Measurements from ENCODE around the gene BDH1.
"Not testable (repeated sequence)": the region's sequence is repeated elsewhere in the genome, so short reads cannot be mapped to it uniquely, and the experiment has no call there.

DNA sequence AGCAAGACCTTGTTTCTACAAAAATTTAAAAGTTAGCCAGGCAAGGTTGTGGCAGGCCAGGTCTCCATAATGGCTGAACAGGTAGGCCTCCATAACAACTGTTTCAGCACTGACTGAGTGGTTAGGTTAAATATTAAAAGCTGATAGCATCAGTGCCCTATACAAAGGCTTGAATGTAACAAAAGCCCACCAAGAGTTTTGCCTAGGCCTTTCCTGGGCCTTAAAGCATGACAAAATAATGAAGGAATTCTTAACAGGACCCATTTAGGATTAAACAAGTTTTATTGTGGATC is 16.1 kb upstream of the BDH1 start:
- TF ChIP-seq, protein P1, sequence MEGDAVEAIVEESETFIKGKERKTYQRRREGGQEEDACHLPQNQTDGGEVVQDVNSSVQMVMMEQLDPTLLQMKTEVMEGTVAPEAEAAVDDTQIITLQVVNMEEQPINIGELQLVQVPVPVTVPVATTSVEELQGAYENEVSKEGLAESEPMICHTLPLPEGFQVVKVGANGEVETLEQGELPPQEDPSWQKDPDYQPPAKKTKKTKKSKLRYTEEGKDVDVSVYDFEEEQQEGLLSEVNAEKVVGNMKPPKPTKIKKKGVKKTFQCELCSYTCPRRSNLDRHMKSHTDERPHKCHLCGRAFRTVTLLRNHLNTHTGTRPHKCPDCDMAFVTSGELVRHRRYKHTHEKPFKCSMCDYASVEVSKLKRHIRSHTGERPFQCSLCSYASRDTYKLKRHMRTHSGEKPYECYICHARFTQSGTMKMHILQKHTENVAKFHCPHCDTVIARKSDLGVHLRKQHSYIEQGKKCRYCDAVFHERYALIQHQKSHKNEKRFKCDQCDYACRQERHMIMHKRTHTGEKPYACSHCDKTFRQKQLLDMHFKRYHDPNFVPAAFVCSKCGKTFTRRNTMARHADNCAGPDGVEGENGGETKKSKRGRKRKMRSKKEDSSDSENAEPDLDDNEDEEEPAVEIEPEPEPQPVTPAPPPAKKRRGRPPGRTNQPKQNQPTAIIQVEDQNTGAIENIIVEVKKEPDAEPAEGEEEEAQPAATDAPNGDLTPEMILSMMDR (IDR thresholded peaks at IDR 0.05; ENCODE audit: insufficient read depth, low read depth, low read length): not testable (repeated sequence)
- TF ChIP-seq EZH2 (IDR thresholded peaks at IDR 0.05; ENCODE audit: insufficient read depth, low read length): not testable (repeated sequence)

Measured in astrocyte (in vitro differentiated cells and primary cell).